ENCODE results near the gene TMSB10. TPM values are rescaled to one million over a fixed set of nuclear protein-coding genes. Genes with fewer than 3 reads are reported as not detected.
A peak's percentile ranks its signal among the peaks of the same experiment; 100 is the strongest.

The TMSB10 gene
- total and polyA plus RNA-seq, 8 donors: 504 to 5,821 (median 1,971) TPM

GRCh38 chr2:84900971-84901370 is 4.5 kb upstream of the TMSB10 start:
- Histone ChIP-seq H3K4me1 (peaks cover 11 to 28% (median 19%) of the 10 kb centered on the region in 4 donors), H3K27ac (peak overlapping the region in 1 of 5 donors; percentile 70), H3K36me3 (no peaks in the 10 kb centered on the region), H3K9me3 (no peaks in the 10 kb centered on the region), H3K27me3 (no peaks in the 10 kb centered on the region), H3K4me3 (no peak overlapping the region)
- intact Hi-C loops (cut with DNase I; ENCODE audit: low total_unique reads): no loop called here
- no peak for DNase-seq
- 88 to 98% (median 94%) methylated on average over 1 of the region's 1 CpG for WGBS, 5 donors
- no peak for TF ChIP-seq EP300 (IDR thresholded peaks at IDR 0.05)
- no peak for TF ChIP-seq POLR2AphosphoS5 (IDR thresholded peaks at IDR 0.05)
- no peak for TF ChIP-seq POLR2A (IDR thresholded peaks at IDR 0.05)
- no peak for TF ChIP-seq CTCF (IDR thresholded peaks at IDR 0.05)

GRCh38 chr2:84901593-84902120 is 3.8 kb upstream of the TMSB10 start:
- Histone ChIP-seq H3K27me3 (no peaks in the 10 kb centered on the region), H3K27ac (peak overlapping the region in 1 of 5 donors; percentile 3), H3K9me3 (no peaks in the 10 kb centered on the region), H3K36me3 (no peaks in the 10 kb centered on the region), H3K4me1 (peaks cover 11 to 35% (median 20%) of the 10 kb centered on the region in 4 donors), H3K4me3 (no peak overlapping the region)
- 79 to 90% (median 82%) methylated on average over 2 of the region's 2 CpGs for WGBS, 5 donors
- DNase-seq: no peak
- TF ChIP-seq EP300 (IDR thresholded peaks at IDR 0.05): no peak
- TF ChIP-seq CTCF (IDR thresholded peaks at IDR 0.05): no peak
- no peak for TF ChIP-seq POLR2A (IDR thresholded peaks at IDR 0.05)
- no peak for TF ChIP-seq POLR2AphosphoS5 (IDR thresholded peaks at IDR 0.05)
- intact Hi-C loops (cut with DNase I; ENCODE audit: low total_unique reads): no loop called here

DNA sequence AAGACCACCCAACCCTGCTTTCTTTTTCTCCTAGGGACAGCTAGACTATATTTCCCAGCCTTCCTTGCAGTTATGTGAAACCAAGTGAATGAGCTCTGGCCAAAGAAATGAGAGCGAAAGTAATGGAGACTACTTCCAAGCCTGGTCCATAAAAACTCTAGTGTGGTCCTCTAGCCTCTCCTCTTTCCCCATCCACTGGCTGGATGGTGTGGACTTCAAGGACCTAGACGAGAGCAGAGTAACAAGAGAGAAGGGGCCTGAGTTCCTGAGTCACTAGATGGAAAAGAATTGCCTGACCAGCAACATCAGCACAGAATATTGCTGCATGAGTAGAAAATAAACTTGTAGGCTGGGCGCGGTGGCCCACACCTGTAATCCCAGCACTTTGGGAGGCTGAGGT is 2.9 kb upstream of the TMSB10 start:
- no peak overlapping the region for H3K27ac ChIP-seq
- intact Hi-C loops (cut with DNase I; ENCODE audit: low total_unique reads): no loop called here
- 97 to 100% (median 97%) methylated on average over 4 of the region's 4 CpGs for WGBS, 5 donors

DNA sequence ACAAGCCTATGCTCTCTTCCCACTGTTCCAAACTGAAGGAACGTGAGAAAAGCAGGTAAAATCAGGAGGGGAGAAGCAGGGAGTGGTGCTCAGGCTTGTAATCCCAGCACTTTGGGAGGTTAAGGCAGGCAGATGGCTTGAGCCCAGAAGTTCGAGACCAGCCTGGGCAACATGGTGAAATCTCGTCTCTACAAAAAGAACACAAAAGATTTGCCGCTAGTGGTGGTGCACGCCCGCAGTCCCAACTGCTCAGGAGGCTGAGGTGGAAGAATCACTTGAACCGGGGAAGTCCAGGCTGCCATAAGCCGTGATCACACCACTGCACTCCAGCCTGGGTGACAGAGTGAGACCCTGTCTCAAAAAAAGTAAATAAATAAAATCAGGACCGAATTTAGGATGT is 1.3 kb upstream of the TMSB10 start:
- no peaks in the 10 kb centered on the region for H3K36me3 ChIP-seq
- intact Hi-C loops (cut with DNase I; ENCODE audit: low total_unique reads): no loop called here
- H3K4me3 ChIP-seq: peak overlapping the region; percentile 78 to 92 (median 83)
- peak overlapping the region in 4 of 5 donors; percentile 95 to 99 (median 96) for H3K27ac ChIP-seq
- no peaks in the 10 kb centered on the region for H3K27me3 ChIP-seq
- no peak for DNase-seq
- peaks cover 12 to 36% (median 23%) of the 10 kb centered on the region in 4 donors for H3K4me1 ChIP-seq
- TF ChIP-seq POLR2A (IDR thresholded peaks at IDR 0.05) (no peak), EP300 (IDR thresholded peaks at IDR 0.05) (no peak), POLR2AphosphoS5 (IDR thresholded peaks at IDR 0.05) (no peak), CTCF (IDR thresholded peaks at IDR 0.05) (no peak)
- 67 to 76% (median 67%) methylated on average over 9 of the region's 9 CpGs for WGBS, 5 donors
- no peaks in the 10 kb centered on the region for H3K9me3 ChIP-seq

More for the DNA sequence above, 2.9 kb upstream of the TMSB10 start:
- peaks cover 15 to 44% (median 26%) of the 10 kb centered on the region in 4 donors for H3K4me1 ChIP-seq
- no peak for DNase-seq
- H3K9me3 ChIP-seq: no peaks in the 10 kb centered on the region
- TF ChIP-seq EP300 (IDR thresholded peaks at IDR 0.05) (no peak), POLR2A (IDR thresholded peaks at IDR 0.05) (no peak), CTCF (IDR thresholded peaks at IDR 0.05) (no peak)
- H3K27me3 ChIP-seq: no peaks in the 10 kb centered on the region
- H3K36me3 ChIP-seq: no peaks in the 10 kb centered on the region
- no peak overlapping the region for H3K4me3 ChIP-seq

Data from stomach (tissue), 9 donors.